NCI-H2227 (cell line): ENCODE measurements around the gene RAP1GDS1.
A peak's percentile ranks its signal among the peaks of the same experiment; 100 is the strongest.
"Not testable (repeated sequence)": the region's sequence is repeated elsewhere in the genome, so short reads cannot be mapped to it uniquely, and the experiment has no call there.

ENCODE experiments used
- DNase-seq: peaks from one replicate; lab custom pipeline; 2025; ENCODE audit not compliant: unreplicated experiment; lab: John Stamatoyannopoulos, UW

RAP1GDS1 gene

DNA sequence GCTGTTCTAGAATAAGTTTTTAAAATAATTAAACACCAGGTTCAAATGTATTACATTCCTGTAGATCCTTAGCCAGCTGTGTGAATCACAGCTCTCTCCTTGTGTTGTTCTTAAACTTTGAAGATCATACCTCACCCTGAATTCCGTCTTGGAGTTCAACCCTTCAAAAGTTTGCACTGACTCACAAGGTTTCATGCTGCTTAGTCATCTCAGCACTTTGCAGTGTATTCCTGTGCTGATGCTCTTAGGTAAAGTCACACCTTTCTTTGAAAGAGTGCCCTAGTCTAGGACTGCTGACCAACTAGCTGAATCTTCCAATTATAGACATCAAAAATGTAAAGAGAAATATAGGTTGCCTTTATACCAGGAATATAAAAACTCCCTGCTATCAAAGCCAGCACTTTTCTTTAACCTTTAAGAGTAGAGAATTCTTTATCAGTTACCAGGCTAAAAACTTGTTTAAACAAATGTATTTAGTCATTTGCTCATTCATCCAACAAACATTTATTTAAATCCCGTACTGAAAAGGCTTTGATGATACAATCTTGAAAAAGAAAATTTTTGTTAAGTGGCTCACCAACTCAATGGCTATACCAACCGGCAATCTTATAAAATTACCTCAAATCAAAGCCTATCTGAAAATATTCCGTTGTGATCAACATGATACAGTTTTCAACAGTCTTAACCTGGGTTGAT, 169.7 kb downstream of the RAP1GDS1 start:
- DNase-seq: no peak

DNA sequence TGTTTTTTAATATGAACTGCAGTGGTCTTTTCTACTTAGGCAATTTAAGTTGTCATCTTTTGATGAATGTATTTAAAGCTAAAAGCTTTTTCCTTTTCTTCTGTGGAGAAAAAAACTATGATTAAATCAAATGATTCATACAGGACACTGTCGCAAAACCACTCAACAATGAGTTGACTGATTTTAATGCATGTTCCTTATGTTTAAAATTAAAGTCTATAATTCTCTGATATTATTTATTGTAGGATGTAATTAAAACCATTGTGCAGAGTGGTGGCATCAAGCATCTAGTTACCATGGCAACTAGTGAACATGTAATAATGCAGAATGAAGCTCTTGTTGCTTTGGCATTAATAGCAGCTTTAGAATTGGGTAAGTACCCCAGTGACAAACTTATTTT, 172.5 kb downstream of the RAP1GDS1 start:
- peak; percentile 85 for DNase-seq

DNA sequence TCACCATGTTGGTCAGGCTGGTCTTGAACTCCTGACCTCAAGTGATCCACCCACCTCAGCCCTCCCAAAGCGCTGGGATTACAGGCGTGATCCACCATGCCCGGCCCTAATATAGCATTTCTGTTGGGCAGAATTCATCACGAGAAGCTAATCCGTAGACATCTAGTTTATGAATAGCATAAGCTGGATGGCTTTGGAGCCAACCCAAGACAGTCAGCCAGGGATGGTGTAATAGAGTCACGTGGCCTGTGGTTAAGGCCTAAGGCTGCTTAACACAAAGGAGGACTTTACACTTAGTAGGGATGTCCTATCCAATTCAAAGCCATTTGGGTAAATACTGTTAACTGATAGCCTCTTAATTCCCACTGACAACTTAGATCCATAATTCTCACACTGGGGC, 173.6 kb downstream of the RAP1GDS1 start:
- no peak for DNase-seq

DNA sequence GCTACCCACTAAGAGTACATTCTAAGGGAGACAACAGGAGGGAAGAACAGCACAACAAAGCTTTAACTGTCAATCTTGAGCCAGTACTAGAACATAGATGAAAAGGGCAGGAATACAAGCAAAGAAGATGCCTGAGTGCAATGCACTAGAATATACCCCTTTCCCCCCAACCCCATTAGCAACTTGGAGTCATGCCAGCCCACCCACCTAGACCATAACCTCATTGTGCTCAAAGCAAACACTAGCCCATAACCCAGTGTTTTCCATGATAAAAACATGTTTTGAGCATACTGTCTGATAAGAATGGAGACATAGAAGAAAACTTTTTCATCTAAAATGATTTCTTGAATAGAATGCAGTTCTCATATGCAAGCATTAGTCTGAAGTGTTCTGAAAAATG, 183.2 kb downstream of the RAP1GDS1 start:
- DNase-seq: peak; percentile 62

DNA sequence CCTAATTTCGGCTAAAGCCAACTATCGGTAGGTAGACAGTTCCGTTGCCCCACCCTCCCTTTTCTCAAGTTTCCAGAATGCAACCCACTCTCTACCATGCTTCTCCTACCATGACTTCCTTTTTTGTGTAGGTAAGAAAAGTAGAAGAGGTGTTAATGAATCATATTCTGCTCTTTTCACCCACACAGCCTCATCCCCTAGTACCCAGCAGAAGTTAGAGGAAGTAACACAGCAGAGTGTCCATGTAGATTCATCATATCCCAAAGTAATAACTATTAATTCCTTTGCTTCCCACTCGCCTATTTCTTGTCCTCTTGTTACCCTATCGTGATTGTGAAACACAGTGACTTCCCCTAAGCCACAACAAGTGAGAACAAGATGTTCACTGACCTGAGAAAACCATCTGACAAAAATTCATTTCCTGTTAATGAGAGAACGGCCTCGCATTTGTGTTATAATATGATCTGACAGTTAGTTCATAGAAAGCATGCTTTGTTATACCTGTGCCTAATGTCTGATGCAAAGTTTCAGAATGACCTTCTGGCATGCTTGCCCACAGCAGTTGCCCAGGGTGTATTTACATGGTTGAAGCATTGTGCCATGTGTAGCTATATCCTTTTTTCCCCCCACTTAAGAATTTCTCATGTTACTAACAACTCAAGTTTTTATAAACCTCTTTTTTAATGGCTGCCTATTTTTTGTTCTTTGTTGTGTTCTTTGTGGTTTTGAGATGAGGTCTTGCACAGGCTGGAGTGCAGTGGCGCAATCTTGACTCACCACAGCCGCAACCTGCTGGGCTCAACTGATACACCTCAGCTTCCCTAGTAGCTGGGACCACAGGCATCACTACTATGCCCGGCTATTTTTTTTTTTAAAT, 185.6 kb downstream of the RAP1GDS1 start:
- DNase-seq: no peak

DNA sequence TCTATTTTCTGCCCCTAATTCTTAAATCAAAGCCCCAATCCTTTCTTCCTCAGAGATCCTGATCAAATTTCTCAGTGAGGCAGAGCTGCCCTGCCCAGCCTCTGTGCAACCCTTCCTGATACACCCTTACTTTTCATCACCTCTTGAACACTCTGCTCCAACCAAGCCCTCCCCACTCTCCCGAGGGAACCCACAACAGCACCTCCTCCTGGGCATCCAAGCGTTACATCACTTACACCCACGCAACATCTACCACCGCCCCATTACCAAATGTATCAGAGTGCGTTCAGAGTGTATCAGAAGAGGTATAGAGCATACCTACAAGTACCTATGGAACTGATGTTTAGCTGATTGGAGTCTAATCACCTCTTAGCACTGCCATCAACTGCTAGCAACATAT, 186.5 kb downstream of the RAP1GDS1 start:
- no peak for DNase-seq

DNA sequence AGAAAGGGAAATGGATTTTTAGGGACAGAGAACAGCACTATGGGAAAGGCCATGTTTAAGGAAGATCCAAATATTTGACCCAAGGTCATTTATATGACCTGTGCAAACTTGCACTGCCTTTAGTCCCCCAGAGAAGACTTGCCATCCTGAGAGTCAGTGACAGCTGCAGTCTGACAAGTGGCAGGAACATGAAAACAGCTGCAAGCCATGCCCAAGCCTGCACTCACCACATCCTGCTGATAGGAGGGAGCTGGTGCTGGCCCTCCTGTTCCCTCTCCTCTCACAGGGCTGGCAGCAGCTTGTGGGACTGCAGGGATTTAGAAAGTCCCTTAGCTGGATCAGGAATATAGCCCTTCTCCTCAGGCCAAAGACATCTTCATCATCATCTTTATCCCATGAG, 187.7 kb downstream of the RAP1GDS1 start:
- no peak for DNase-seq

DNA sequence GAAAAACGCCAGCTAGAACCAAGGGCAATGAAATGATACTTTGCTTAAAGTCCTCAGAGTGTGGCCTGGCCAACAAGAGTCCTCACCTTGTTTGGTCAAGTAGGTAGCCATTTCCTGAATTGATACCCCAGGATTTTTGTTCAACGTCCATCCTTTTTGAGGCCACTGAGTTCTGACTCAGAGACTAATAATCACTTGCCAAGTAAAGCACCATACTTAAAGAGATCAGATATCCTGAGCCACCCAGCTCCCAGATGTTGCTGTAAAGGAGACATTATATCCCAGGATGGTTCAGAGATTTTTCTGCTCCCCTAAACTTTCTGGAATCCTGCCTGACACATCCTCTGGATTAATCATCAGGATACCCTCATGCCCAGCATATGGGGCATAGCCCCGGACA, 190.9 kb downstream of the RAP1GDS1 start:
- DNase-seq: no peak

DNA sequence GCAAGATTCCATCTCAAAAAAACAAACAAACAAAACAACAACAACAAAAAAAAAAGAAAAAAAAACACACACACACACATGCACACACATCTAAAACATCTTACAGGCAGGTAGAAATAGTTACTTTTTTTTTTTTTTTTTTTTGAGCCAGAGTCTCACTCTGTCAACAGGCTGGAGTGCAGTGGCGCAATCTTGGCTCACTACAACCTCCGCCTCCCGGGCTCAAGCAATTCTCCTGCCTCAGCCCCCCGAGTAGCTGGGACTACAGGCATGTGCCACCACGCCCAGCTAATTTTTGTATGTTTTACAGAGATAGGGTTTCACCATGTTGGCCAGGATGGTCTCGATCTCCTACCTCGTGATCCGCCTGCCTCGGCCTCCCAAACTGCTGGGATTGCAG, 196.2 kb downstream of the RAP1GDS1 start:
- DNase-seq: not testable (repeated sequence)

DNA sequence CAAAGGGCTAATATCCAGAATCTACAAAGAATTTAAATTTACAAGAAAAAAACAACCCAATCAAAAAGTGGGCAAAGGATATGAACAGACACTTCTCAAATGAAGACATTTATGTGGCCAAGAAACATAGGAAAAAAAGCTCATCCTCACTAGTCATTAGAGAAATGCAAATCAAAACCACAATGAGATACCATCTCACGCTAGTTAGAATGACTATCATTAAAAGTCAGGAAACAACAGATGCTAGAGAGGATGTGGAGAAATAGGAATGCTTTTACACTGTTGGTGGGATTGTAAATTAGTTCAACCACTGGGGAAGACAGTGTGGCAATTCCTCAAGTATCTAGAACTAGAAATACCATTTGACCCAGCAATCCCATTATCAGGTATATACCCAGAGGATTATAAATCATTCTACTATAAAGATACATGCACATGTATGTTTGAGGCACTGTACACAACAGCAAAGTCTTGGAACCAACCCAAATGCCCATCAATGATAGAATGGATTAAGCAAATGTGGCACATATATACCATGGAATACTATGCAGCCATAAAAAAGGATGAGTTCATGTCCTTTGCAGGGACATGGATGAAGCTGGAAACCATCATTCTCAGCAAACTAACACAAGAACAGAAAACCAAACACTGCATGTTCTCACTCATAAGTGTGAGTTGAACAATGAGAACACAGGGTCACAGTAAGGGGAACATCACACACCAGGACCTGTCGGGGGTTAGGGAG, 200.1 kb downstream of the RAP1GDS1 start:
- not testable (repeated sequence) for DNase-seq

DNA sequence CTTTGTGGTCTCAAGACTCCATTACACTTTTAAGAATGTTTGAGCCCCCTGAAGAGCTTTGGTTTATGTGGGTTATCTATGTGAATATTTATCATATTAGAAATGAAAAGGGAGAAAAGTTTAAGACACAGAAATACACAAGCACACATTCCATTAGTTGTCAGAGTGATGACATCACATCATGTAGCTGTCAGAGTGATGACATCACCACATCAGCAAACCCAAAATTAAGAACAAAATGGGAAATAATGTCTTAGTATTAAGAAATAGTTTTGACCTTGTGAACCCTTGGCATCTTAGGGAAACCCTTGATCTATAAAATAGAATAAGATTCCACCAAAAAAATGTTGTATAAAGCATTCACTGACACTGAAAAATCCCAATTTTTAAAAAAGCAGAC, 201.3 kb downstream of the RAP1GDS1 start:
- DNase-seq: no peak

DNA sequence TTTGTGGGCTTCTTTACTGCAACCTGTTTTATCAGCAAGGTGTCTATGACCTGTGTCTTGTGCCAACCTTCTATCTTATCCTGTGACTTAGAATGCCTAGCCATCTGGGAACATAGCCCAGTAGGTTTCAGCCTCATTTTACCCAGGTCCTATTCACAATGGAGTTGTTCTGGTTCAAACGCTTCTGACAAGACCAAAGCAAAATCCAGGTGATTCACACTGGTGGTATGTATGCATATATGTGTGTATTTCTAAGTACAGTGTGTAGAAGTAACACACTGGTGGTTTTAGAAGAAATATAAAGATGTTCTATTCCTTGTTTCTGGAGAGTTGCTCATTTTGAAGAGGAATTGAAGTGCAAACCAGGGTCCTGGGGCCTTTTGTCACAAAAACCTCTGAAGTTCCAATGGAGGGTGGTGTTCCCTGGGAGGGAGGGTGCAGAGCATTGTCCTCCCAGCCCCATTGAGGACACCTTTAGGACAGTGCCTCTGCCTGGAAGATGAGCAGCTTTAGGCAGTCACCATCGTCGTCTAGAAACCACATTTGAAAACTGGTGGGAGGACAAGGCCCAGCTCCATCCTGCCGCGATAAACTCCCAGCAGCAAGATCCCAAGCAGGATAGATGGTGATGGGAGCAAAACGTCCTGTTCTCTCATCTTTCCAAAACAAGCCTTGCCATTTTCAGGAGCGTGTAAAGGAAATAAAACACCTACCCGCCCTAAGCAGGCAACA, 205.8 kb downstream of the RAP1GDS1 start:
- DNase-seq: no peak

DNA sequence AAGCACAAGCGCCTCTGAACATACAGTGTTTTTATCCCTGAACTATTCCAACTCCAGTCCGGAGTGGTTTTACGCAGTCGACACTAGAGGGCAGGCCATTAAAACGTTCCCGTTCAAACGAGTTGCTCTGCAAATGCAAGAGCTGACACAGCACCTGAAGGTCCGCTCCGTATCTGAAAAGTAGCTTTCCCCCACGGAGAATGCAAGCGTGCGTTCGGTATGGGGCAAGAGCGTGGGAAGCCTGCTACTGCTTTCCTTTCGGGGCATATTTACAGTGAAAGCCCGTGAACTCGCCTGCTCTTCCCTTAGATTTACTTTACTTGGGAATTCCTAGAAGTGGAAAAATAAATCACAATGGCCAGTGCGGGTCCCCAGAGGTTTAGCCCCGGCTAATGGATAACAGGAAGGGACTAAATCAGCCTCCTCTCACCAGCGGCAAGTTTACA, 206.5 kb downstream of the RAP1GDS1 start:
- peak; percentile 84 for DNase-seq

DNA sequence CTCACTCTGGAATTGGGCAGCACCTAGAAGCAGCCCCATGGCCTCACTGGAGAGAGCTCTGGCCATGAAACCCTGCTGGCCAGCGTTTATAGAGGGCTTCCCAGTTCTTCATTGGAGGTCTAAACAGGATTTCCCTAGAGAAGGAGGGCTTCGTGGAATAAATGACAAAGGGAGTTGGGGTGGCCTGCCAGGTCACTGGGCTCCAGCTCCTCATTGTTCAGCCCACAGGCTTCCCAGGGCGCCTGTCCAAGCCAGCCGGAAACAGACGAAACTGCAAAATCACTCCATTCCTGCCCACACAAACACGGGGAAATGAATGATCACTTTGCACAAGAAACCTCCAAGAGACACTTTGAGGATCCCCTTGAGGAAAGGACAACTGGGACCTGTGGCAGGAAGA, 207.5 kb downstream of the RAP1GDS1 start:
- no peak for DNase-seq

DNA sequence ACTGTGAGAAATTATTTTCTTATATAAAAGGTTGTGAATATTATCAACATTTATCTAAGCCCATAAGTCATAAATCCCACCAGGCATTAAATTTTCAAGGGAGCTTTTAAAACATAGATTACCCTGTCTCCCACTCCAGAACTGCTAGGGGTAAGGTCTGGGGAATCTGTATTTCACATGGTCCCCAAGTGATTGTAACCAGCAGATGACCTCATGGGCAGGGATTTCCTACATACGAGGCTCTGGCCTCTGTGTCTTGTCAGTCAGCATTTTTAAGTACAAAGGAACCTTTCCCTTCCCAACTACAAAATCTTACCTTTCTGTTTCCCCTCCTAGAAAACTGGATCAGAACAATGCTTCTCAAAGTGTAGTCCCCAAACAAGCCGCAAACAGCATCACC, 208.6 kb downstream of the RAP1GDS1 start:
- no peak for DNase-seq

DNA sequence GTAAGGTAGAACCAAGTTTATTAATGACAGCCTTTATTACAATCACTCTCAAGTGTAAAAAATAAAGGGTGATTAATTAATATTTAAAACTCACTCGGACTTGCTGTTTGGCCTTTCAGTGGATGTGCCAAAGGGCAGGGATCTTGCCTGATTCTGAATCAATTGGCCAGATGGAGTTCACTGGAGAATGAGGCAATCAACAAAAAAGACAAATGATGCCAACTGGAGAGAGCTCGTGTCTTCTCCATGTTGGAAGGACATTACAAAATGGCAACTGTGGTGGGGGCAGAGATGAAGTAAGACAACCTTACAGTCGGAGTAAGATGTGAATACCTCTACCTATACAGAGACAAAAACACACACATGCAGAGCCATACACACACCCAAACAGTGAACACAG, 209.2 kb downstream of the RAP1GDS1 start:
- no peak for DNase-seq

DNA sequence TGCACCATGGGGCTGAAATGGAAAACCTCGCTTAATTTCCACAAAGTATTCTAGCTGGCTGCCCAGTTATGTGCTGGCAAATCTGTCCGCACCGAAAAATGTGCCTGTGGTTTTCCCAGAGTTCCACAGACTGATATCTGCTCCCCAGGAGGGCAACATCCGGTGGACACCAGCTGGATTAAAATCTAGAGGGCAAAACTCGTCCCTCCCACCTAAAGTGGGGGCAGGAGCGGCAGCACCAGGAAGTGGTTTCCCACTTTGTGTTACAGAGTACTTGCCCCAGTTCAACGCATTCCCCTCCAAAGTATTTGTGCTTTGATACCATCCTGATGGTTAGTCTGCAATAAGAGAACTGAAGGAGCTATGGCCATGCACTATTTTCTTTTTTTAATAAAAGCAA, 209.6 kb downstream of the RAP1GDS1 start:
- no peak for DNase-seq

DNA sequence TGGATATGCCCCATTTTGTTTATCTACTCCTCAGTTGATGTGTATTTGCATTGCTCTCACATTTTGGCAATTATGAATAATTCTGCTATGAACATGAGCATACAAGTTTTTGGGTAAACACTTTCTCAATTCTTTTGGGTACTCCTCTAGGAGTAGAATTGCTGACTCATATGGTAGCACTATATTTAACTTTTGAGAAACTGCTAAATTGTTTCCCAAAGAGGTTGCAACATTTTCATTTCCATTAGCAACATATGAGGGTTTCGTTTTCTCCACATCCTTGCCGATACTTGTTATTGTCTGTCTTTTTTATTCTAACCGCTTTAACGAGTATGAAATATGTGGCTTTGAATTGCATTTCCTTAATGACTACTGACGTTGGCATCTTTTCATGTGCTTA, 211.9 kb downstream of the RAP1GDS1 start:
- no peak for DNase-seq

DNA sequence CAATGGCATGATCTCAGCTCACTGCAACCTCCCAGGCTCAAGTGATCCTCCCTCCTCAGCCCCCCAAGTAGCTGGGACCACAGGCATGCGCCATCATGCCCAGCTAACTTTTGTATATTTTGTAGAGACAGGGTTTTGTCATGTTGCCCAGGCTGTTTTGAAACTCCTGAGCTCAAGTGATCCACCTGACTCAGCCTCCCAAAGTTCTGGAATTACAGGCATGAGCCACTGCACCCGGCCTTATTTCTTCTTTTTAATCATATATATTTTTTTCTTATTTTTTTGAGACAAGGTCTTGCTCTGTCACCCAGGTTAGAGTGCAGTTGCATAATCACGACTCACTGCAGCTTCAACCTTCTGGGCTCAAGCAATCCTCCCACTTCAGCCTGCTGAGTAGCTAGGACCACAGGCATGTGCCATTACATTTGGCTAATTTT, 213.2 kb downstream of the RAP1GDS1 start:
- no peak for DNase-seq

DNA sequence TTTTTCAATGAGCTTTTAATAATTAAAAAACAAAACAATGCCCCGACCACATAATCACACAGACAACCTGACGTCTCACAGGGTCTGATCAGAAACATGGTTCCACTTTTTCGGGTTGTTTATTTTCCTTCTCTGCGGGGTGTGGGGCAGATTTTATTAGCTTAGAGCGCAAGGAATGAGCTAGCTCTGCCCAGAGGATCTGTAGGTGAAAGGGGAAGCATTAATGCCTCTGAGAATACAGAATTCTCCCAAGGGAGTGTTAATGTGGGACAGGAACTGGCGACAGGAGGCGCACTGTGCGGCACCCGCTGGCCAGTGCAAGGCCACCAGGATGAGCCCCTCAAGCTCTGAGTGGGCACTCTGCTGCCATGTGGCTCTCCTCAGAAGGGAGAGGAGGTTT, 215.7 kb downstream of the RAP1GDS1 start:
- DNase-seq: no peak

DNA sequence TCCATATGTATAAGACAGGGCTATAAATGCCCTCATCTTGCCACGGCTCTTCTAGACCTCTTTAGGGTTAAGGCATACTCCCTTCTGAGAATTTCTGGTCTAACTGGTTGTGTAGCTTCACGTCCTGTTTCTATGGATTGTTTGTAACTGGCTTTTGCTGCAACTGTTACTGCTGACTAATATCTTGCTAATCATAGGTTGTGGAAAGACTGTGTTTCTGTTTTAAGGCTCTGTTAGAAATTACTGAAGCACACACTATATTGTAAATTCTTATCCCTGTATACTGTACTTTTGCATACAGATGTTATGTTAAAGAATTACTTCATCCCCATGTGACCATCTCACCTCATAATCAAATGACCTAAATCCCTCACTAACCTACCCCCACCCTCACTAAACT, 218.4 kb downstream of the RAP1GDS1 start:
- DNase-seq: not testable (repeated sequence)
